GM18498 (cell line): ENCODE data around the gene ZWILCH.
A peak's percentile ranks its signal among the peaks of the same experiment; 100 is the strongest.
"Not testable (repeated sequence)": the region's sequence is repeated elsewhere in the genome, so short reads cannot be mapped to it uniquely, and the experiment has no call there.

Experiments used
- ATAC-seq: cut with Tn5 transposase; IDR thresholded peaks from one replicate; pipeline ENCODE4 v1.9.1; 2021; ENCODE audit warnings: mild to moderate bottlenecking, moderate library complexity; ENCODE audit not compliant: unreplicated experiment

ZWILCH gene

GRCh38 chr15:66486887-66487286, 18.2 kb upstream of the ZWILCH start:
- no peak for ATAC-seq

GRCh38 chr15:66488525-66488924, 16.6 kb upstream of the ZWILCH start:
- no peak for ATAC-seq

GRCh38 chr15:66489179-66489791, 15.8 kb upstream of the ZWILCH start:
- no peak for ATAC-seq

- ATAC-seq = no peak
Measured at GRCh38 chr15:66491846-66492245, 13.3 kb upstream of the ZWILCH start.

GRCh38 chr15:66494262-66494661, 10.9 kb upstream of the ZWILCH start:
- ATAC-seq = no peak

- ATAC-seq = peak; percentile 21
Measured at GRCh38 chr15:66496951-66497501, 8.1 kb upstream of the ZWILCH start.

GRCh38 chr15:66497502-66498455, 7.3 kb upstream of the ZWILCH start, which contains the start of gene SNAPC5:
SNAPC5 (minus strand) TSS chr15:66497762; CDS start chr15:66497731, 31 bp downstream.
- peak; percentile 90 for ATAC-seq

GRCh38 chr15:66498501-66499386, 6.4 kb upstream of the ZWILCH start:
- ATAC-seq = no peak

GRCh38 chr15:66500346-66500745, 4.8 kb upstream of the ZWILCH start:
- not testable (repeated sequence) for ATAC-seq

GRCh38 chr15:66502491-66502890, 2.6 kb upstream of the ZWILCH start:
- no peak for ATAC-seq

GRCh38 chr15:66503041-66503648, 2.0 kb upstream of the ZWILCH start:
- ATAC-seq = not testable (repeated sequence)

GRCh38 chr15:66503780-66504562, 1.2 kb upstream of the ZWILCH start:
- ATAC-seq = no peak

GRCh38 chr15:66505430-66505811, 295 bp downstream of the ZWILCH start:
- ATAC-seq = no peak

GRCh38 chr15:66505818-66506217, 692 bp downstream of the ZWILCH start:
- no peak for ATAC-seq

GRCh38 chr15:66508293-66508883, 3.3 kb downstream of the ZWILCH start:
- no peak for ATAC-seq

GRCh38 chr15:66514586-66514985, 9.5 kb downstream of the ZWILCH start:
- ATAC-seq = no peak

GRCh38 chr15:66515901-66516322, 10.8 kb downstream of the ZWILCH start:
- no peak for ATAC-seq

- no peak for ATAC-seq
Measured at GRCh38 chr15:66523926-66524325, 18.8 kb downstream of the ZWILCH start.

GRCh38 chr15:66524838-66525237, 19.7 kb downstream of the ZWILCH start:
- ATAC-seq = no peak
